ENCODE results near the gene IFI30.
A peak's percentile ranks its signal among the peaks of the same experiment; 100 is the strongest.

IFI30 gene

DNA sequence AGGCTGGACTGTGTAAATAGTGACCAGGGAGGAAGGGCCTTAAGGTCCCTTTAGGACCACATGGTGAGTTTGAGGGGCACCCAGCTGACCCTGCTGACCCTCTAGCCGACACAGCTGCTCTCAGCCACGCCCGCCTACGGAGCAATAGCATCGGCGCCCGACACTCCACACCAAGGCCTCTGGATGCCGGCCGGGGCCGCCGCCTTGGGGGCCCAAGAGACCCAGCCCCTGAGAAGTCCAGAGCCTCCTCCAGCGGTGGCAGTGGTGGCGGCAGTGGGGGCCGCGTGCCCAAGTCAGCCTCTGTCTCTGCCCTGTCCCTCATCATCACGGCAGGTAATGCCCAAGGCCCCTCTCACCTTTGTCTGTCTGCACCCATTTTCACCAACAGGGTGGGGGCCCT lies 29.3 kb upstream of the IFI30 start:
- TF ChIP-seq, protein P1, sequence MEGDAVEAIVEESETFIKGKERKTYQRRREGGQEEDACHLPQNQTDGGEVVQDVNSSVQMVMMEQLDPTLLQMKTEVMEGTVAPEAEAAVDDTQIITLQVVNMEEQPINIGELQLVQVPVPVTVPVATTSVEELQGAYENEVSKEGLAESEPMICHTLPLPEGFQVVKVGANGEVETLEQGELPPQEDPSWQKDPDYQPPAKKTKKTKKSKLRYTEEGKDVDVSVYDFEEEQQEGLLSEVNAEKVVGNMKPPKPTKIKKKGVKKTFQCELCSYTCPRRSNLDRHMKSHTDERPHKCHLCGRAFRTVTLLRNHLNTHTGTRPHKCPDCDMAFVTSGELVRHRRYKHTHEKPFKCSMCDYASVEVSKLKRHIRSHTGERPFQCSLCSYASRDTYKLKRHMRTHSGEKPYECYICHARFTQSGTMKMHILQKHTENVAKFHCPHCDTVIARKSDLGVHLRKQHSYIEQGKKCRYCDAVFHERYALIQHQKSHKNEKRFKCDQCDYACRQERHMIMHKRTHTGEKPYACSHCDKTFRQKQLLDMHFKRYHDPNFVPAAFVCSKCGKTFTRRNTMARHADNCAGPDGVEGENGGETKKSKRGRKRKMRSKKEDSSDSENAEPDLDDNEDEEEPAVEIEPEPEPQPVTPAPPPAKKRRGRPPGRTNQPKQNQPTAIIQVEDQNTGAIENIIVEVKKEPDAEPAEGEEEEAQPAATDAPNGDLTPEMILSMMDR (IDR thresholded peaks at IDR 0.05; ENCODE audit: extremely low read depth, missing control alignments), result no peak
- no peak for DNase-seq (ENCODE audit: low spot score)

DNA sequence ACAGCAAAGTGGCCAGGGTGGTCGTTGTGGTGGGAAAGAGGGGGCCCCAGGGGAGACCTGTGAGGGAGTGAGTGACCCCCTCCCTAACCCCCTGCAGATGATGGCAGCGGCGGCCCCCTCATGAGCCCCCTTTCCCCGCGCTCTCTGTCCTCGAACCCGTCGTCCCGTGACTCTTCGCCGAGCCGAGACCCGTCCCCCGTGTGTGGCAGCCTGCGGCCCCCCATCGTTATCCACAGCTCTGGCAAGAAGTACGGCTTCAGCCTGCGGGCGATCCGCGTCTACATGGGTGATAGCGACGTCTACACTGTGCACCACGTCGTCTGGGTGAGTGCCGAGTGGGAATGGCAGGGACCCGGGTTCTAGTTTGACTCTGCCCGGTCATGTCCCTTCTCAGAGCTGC lies 28.7 kb upstream of the IFI30 start:
- no peak for DNase-seq (ENCODE audit: low spot score)
- TF ChIP-seq, protein P1 (IDR thresholded peaks at IDR 0.05; ENCODE audit: extremely low read depth, missing control alignments), result no peak

DNA sequence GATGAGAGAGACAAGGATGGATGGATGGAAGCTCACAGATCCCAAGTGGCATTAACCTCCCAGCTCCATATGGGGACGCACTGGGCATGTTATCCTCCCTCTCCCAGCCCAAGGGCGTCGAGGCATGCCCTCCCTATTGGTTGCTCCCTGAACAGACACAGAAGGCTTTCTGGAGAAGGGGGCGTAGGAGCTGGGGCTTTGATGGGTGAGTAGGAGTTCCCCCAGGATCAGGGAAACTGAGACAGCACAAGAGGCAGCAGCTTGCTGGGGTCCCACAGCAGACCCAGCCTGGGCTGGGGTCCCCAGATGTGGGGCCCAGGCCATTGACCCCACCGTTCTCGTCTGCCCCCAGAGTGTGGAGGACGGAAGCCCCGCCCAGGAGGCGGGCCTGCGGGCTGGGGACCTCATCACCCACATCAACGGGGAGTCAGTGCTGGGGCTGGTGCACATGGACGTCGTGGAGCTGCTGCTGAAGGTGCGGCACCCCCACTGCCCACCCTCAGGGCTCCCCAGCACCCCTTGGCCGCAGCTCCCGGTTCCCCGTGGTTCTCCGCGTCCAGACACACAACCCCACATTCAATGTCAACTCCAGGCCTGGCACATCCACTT lies 28.1 kb upstream of the IFI30 start:
- no peak for DNase-seq (ENCODE audit: low spot score)
- TF ChIP-seq, protein P1 (IDR thresholded peaks at IDR 0.05; ENCODE audit: extremely low read depth, missing control alignments), result no peak

DNA sequence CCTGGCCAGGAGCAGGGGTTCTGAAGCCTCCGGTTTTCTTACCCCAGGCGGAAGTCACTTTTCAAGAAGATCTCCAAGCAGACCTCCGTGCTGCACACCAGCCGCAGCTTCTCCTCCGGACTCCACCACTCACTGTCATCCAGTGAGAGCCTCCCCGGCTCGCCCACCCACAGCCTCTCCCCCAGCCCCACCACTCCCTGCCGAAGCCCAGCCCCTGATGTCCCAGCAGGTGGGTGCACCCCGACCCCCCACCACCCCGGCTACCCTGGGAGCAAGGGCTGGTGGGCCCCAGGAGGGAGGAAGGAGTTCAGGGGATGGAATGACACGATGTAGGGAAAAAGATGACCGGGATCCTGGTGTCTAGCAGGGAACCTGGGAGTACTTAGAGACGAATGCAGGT lies 26.2 kb upstream of the IFI30 start:
- TF ChIP-seq, protein P1 (IDR thresholded peaks at IDR 0.05; ENCODE audit: extremely low read depth, missing control alignments), result no peak
- no peak for DNase-seq (ENCODE audit: low spot score)

DNA sequence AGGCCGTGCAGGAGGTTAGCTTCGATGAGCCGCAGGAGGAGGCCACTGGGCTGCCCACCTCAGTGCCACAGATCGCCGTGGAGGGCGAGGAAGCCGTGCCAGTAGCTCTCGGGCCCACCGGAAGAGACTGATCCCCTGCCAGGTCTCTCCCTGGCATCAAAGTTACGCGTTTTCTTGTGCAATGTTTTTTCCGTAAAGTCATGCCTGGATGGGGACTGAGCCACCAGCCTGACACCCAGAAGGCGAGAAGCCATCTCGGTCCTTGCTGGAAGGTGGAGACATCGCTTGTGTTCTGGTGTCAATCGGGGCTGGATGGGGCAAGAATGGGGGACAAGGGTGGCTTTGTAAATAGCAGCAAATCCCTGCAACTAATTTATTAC lies 24.0 kb upstream of the IFI30 start:
- no peak for DNase-seq (ENCODE audit: low spot score)
- TF ChIP-seq, protein P1 (IDR thresholded peaks at IDR 0.05; ENCODE audit: extremely low read depth, missing control alignments), result no peak

DNA sequence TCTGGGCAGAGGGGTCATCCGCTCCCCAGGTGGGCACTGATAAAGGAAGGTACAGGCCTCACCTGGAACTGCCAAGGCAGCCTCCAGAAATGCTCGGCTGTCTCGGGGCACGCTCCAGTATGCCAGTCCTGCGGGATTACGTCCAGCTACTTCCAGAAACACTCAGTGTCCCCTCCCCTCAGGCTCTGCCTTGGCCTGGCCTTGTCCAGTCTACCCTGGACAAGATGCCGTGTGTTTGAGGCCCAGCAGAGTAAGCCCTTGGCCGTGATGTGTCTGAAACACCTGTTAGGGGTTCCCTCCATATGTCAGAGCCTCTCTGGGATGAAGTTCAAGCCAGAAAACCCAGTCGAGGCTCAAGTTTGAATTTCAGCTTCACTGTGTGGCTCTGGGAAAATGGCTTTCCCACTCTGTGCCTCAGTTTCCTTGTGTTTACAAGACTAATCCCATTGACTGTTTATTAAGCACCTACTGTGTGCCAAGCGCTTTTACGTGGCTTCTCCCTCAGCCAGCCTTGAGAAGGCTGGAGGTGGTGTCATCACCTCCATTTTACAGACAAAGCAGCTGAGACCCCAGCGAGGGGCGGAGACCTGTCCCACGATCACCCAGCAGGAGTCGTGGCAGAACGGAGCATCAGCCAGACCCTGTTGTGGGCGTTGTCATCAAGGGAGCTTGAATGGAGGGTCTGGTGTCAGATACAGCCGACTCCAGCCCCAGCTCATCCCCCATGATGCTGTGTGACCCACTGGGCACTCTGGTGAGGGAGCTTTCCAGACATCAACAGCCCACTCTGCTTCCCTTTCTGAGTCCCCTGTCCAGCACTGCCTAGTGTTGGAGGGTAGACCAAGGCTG lies 22.6 kb upstream of the IFI30 start:
- DNase-seq (ENCODE audit: low spot score), result no peak
- TF ChIP-seq, protein P1 (IDR thresholded peaks at IDR 0.05; ENCODE audit: extremely low read depth, missing control alignments), result no peak

DNA sequence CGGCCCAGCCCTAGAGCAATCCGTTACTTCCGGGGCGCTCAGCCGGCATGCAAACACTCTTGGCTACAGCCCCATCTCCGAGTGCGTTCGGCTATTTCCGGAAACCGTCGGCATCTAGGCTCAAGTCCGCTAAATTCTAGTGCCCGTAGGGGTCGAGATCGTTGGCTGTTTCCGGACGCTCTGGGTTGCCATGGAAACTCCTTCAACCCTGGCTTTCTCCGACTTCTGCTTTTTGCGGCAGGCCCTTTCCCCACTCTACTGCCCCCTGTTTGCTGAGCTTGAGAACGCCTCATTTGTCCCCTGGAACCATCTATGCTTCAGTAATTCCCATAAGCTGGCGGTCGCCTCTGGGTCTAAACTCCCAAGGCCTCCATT lies 21.2 kb upstream of the IFI30 start:
- peak; percentile 100 for DNase-seq (ENCODE audit: low spot score)
- TF ChIP-seq, protein P1 (IDR thresholded peaks at IDR 0.05; ENCODE audit: extremely low read depth, missing control alignments), result peak; percentile 63

Measured in GM20000 (cell line).